Prostate gland (tissue), 2 donors: Measurements from ENCODE around the gene RNF43.

Source experiments
- CTCF ChIP-seq, 4 experiments: fragments of 200-600 bp in 2 of 4; fragments of 450-650 bp in 2 of 4; sonication (generic) in 2 of 4; IDR thresholded peaks; 1 replicate in 3 of 4; 2 replicates in 1 of 4; pipeline ENCODE4 v1.5.1; 2016 to 2019; ENCODE audit warnings: antibody characterized with exemption in 4 of 4, mild to moderate bottlenecking in 2 of 4, moderate library complexity in 2 of 4
- POLR2AphosphoS5 ChIP-seq: sonication (generic); formaldehyde crosslinking; IDR thresholded peaks from one replicate; pipeline ENCODE4 v1.6.1; 2017; ENCODE audit warnings: antibody characterized with exemption

DNA sequence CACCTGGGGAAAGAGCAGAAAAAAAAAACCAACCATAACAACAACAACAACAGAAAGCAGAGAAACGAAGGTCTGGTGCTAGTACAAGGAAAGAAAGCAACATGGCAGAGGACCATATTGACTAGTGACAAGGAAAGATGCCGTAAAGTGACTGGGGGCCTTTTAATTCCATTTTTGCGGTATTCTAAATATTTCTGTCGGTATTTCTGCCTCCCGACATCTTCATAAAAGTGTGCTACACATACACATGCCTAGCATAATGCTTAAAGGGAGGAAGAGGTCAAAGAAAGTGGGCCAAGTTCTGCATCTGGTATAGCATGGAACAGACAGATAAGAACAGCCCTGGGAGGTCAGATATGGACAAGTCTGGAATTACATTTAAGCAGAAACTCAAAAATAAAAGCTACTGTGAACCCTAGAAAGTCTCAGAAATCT lies 19.5 kb upstream of the RNF43 start:
- TF ChIP-seq POLR2AphosphoS5 (no peak), CTCF (IDR thresholded peaks at IDR 0.05) (no peak)
